Measurements from ENCODE around the gene PBX4.

GRCh38 chr19:19558636-19559035, 59.9 kb downstream of the PBX4 start:
- TF ChIP-seq POLR2A (IDR thresholded peaks at IDR 0.05) (no peak), CTCF (IDR thresholded peaks at IDR 0.05) (no peak), POLR2AphosphoS5 (IDR thresholded peaks at IDR 0.05) (no peak), EP300 (IDR thresholded peaks at IDR 0.05) (no peak)
